ENCODE results near the gene LPIN1.
A peak's percentile ranks its signal among the peaks of the same experiment; 100 is the strongest.

LPIN1 gene

DNA sequence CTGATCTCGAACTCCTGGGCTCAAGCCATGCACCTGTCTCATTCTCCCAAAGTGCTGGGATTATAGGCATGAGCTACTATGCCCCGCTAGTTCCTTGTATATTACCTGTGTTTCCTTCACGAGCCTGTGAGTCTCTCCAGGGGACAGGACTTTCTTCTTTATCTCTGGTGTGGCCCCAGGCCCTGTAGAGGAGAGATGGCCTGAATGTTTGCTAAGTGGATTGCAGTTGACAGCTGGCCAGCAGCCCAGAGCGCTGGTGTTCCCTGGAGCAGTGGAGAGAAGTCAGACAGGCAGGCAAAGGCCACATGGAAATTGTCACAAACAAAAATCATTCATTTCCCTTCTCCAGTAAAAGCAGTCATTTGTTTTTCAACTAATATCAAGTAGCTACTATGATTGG is 17.9 kb downstream of the LPIN1 start:
- no peak for DNase-seq (ENCODE audit: low read depth)

GRCh38 chr2:11764920-11765319 is 18.5 kb downstream of the LPIN1 start:
- DNase-seq (ENCODE audit: low read depth): no peak

GRCh38 chr2:11765501-11765900 is 19.1 kb downstream of the LPIN1 start:
- DNase-seq (ENCODE audit: low read depth): no peak

DNA sequence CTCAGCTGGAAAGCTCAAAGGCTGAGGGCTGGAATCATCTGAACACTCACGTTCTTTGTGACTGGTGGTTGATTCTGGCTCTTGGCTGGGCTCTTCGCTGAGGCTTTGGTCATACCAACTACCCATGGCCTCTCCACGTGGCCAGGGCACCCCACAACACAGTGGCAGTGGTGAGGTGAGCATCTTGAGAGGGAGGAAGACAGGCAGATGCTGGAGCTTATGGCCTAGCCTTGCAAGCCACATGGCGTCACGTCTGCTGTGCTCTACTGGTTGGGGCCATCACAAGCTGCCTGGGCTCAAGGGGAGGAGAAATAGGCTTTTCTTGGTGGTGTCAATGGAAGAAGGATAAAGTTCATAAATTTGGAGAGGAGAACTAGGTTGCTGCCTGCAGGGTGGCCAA is 19.6 kb downstream of the LPIN1 start:
- DNase-seq (ENCODE audit: low read depth): no peak

GRCh38 chr2:11767779-11768178 is 21.3 kb downstream of the LPIN1 start:
- no peak for DNase-seq (ENCODE audit: low read depth)

DNA sequence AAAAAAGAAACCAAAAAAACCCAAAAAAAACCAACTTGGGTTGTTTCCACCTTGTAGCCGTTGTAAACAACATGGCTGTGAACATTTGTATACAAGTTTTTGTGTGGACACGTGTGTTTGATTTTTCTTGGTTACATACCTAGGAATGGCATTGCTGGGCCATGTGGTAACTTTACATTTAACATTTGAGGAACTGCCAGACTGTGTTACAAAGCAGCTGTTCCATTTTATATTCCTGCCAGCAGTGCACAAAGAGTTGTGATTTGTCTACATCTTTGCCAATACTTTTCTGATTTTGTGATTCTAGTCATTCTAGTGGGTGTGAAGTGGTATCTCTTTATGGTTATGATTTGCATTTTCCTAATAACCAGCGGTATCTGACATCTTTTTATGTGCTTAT is 22.5 kb downstream of the LPIN1 start:
- DNase-seq (ENCODE audit: low read depth): no peak

DNA sequence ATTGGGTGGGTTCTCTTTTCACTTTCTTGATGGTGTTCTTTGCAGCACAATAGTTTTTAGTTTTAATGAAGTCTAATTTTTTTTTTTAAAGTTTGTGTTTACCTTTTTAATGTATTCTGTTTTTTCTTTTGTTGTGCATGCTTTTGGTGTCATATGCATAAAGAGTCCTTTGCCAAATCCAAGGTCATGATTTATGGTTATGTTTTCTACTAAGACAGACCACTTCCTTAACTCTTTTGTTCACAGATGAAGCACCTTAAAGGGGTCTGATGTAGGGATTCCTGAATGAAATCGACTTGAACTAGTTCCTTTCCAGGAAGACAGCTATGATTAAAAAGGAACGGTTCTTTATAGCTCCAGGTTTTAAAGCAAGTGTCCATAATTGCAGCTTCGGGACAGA is 23.1 kb downstream of the LPIN1 start:
- DNase-seq (ENCODE audit: low read depth): no peak

DNA sequence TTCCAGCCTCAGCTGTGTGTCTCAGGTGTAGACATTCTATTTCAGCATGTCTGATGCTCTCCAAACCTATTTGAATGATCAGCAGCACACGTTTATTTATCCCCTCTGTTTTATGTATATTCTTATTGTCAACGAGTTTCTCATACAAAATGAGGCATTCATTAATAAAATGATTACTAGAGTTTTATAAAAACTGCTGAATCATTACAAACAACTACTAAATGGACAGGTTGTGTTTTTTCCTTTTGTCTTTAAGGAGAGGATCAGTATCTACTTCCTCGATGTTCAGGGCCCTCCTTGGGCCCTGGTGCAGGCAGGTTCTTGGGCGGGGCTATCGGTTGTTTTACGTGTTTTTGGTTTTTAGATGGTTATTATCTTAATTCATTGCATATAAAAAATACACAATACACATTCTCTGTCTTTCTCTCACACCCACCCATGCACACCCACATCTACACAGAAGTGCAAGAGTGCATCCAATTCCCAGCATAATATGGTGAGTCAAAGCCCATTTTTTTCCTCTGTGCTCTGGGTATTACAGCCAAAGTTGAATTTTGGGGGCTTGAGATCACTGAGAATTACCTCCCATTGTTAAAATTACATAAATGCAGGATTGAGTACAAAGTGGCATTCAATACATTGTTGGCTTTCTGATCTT is 24.2 kb downstream of the LPIN1 start:
- DNase-seq (ENCODE audit: low read depth): no peak

GRCh38 chr2:11771971-11772615 is 25.7 kb downstream of the LPIN1 start:
- DNase-seq (ENCODE audit: low read depth): no peak

- no peak for DNase-seq (ENCODE audit: low read depth)
Observed at GRCh38 chr2:11773111-11773510, 26.7 kb downstream of the LPIN1 start.

- no peak for DNase-seq (ENCODE audit: low read depth)
Observed at GRCh38 chr2:11773747-11774525, 27.5 kb downstream of the LPIN1 start.

- DNase-seq (ENCODE audit: low read depth): no peak
Observed at GRCh38 chr2:11774600-11774999, 28.2 kb downstream of the LPIN1 start.

- DNase-seq (ENCODE audit: low read depth): no peak
Observed at GRCh38 chr2:11775384-11775783, 29.0 kb downstream of the LPIN1 start.

- no peak for DNase-seq (ENCODE audit: low read depth)
Observed at GRCh38 chr2:11777066-11777782, 30.8 kb downstream of the LPIN1 start.

DNA sequence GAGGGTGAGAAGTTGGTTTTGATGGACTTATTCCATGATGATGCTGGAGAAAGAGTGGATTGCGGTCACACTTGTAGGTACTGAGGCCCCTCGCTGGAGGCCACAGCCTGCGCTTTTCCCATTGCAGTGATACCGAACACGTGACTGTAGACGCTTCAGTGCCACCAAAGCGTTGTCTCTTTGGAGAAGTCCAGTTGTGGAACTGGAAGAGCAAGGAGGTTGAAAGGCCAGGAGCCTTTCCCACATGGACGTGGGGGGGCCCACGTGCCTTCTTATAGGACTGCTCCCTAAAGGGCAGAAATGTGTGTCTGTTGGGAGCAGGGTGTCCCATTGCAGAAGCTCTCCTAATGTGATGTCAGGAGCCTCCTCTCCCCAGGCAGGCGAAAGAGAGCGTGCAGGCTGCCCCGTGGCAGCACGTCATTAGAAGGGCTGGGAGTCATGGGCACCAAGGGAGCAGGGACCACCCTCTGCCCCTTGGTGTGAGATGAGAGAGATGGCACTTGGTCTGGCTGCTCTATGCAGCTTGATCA is 31.5 kb downstream of the LPIN1 start:
- DNase-seq (ENCODE audit: low read depth): no peak

GRCh38 chr2:11778416-11778815 is 32.0 kb downstream of the LPIN1 start:
- no peak for DNase-seq (ENCODE audit: low read depth)

DNA sequence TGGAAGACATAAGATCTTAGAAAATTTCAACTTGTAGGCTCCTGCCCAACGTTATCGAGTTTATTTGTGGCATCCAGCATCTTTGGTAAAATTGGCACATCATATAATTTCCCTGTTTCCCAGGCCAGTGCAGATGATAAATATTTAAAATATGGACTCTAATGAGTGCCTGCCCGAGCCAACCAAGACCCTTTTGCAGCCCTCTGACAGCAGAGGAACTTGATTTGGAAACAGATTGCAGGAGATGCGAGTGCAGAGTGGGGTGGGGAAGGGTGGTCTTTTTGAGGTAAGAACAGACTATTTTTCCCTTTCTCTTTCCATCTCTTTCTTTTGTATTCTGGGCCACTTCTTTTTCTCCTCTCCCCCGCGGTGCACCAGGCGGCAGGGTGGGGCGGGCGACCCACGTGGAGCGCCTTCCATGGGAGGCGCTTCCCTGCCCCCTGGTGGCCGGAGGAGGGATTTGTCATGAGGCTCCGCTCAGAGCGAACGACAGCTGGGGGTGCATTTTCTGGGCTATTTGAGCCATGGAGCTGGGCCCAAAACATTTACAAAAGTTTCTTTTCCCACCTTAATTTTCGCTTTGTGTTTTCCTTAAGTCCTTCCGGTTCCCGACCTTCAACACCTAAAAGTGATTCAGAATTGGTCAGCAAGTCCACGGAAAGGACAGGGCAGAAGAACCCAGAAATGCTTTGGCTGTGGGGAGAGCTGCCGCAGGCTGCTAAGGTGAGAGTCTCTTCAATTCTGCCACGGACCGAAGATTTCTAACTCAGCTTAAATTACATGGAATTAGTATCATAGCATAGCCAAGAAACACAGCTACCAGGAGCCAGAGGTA is 32.7 kb downstream of the LPIN1 start:
- DNase-seq (ENCODE audit: low read depth): peak; percentile 34

DNA sequence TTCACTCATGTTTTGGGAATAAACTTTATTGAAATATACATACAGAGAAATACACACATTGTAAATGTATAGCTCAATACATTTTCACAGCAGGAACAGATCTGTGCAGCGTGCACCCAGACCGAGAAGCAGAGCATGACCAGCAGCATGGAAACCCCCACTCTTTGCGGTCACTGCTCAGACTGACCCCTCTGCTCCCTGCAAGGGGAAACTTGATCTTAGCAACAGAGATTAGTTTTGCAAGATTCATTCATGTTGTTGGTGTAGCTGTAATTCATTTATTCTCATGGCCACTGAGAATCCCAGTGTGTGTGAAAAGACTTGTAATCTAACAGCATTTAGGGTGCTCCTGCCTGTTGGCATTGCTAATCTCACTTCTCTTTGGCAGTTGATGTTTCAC is 35.2 kb downstream of the LPIN1 start:
- no peak for DNase-seq (ENCODE audit: low read depth)

DNA sequence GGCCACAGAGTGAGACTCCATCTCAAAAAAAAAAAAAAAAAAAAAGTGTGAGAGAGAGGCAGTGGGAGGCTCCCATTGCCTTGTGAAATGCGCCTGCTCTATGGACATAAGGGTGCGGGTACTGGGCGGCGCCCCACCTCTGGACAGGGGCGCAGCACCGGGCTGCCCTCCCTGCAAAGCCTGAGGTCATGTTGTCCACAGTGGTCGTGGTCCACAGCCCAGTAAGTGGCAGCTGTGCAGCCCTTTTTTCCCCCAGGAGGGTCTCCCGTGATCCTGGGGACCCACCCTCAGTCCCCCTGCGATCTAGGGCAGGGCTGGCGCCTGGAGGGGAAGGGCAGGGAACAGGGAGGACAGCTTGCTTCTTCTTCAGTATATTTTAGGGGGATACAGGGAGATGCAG is 37.8 kb downstream of the LPIN1 start:
- DNase-seq (ENCODE audit: low read depth): no peak

DNA sequence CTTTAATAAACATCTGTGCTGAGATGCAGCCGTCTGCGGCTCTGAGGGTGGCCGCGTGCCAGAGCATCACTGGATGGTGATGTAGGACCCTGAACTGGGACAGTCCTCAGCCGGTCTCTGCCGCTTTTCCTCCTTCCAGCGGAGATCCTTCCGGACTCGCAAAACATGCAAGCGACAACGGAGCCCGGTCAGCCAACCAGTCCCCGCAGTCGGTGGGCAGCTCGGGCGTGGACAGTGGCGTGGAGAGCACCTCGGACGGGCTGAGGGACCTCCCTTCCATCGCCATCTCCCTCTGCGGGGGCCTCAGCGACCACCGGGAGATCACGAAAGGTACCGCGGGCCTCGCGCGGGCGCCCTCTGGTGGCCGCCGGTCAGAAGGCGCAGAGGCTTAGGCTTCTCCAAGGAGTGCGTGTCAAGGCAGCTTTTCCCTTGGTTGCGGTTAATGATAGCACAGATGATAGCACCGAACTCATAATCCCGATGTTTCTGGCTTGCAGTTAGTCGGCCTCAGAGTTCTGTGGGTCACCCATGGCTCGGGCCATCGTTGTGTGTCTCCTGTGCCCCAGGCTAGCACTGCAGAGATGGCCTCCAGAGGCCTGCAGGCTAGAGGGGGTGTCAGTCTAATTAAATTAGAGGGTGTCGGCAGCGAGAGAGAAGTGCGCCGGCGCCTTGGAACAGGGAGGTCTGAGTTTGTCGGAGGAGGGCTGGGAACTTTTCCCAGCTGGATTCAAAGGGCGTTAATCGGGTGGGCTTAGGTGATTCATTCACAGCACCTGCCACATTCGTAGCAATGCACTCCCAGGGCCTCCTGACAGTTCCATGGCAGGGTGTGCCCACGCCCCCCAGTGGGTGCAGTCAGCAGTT is 38.5 kb downstream of the LPIN1 start:
- DNase-seq (ENCODE audit: low read depth): no peak

DNA sequence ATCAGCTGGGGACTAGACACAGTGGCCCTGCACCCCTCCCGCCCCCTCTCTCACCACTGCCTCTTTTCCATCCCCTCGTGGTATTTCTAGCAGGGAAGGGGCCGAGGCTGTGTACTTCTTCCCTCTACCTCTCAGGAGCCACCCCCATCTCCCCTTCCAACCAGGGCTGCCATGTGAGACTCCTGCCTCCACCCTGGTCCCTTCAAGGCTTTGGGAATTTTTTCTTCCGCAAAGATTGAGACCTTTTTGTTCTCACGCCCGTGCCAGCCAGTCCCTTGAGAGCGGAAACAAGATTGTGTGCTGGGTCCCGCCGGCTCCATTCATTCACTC is 39.1 kb downstream of the LPIN1 start:
- no peak for DNase-seq (ENCODE audit: low read depth)

All from stromal cell of bone marrow (primary cell).